ENCODE measurements around the gene ZKSCAN7. TPM values are rescaled to one million over a fixed set of nuclear protein-coding genes. Genes with fewer than 3 reads are reported as not detected.
A peak's percentile ranks its signal among the peaks of the same experiment; 100 is the strongest.
"Not testable (repeated sequence)": the region's sequence is repeated elsewhere in the genome, so short reads cannot be mapped to it uniquely, and the experiment has no call there.

The ZKSCAN7 gene
- total RNA-seq, 2 donors from 2014 or later = 2.1 to 3.4 TPM

DNA sequence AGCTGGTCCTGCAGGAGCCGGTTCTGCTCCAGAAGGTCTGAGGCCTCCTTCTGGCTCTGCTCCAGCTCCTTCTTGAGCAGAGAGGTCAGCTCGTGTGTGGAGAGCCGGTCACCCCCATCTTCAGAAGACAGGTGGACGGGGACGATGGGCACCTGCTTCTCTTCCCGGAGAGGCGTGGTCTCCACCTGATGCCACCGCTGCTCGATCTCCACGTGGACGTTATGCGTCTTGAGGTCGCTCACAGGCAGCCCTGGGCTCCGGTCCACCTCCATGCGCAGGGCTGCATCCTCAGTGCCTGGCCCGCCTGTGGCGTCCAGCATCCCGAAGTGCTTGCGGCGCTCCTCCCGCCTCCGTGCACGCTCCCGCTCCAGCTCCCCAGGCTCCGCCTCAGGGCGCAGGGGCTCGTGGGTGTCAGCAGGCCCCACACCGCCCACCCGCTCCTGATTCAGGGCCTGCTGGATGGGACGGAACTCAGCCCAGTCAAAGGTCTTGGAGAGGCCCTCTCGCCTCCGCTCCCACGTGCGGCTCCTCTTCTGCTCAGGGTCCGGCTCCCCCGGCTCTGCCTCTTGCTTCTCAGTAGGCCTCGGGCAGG is 24.0 kb downstream of the ZKSCAN7 start:
- H3K27ac ChIP-seq; H3K9me3 ChIP-seq; H3K4me3 ChIP-seq; DNase-seq (ENCODE audit: low spot score); H3K36me3 ChIP-seq; H3K4me1 ChIP-seq; H3K27me3 ChIP-seq: not testable (repeated sequence)

DNA sequence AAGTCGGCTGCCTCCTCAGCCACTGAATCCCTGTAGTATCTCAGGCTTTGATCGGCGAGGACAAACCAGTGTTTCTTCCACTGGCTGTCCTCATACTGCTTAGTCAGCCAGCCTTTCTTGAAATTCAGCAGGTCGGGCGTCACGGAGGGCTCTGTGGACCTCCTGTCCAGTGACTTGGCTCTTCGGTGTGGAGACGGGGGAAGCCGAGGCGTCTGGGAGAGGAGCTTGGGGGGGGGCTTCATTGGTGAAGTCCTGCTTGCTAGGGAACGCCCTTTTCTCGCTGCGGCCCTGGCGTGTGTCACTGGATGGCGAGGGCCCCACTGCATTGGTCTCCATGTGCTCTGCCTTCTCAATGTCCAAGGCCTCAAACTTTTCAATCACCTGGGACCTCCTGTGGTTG is 24.8 kb downstream of the ZKSCAN7 start:
- not testable (repeated sequence) for H3K9me3 ChIP-seq; H3K27me3 ChIP-seq; H3K36me3 ChIP-seq; H3K4me3 ChIP-seq; DNase-seq (ENCODE audit: low spot score); H3K4me1 ChIP-seq; H3K27ac ChIP-seq

DNA sequence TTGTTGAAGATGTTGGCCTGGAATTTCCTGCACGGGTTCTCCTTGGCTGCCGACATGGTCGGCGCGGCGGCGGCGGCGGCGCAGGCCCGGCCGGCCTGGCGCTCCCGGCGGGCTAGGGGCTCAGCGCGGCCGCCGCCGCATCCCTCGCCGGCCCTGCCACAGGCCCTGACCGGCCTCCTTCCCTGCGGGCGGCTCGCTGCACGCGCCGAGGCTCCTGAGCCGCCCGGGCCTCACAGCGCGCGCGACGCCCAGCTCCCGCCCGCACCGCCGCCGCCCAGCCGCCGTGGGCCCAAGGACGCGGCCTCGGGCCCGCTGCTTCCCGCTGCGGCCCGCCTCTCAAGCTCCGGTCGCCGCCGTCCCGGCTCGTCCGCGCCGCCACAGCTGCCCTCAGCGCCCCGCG is 26.0 kb downstream of the ZKSCAN7 start:
- DNase-seq (ENCODE audit: low spot score); H3K4me3 ChIP-seq; H3K27ac ChIP-seq; H3K9me3 ChIP-seq; H3K36me3 ChIP-seq; H3K27me3 ChIP-seq: not testable (repeated sequence)
- H3K4me1 ChIP-seq = peaks cover 0 to 16% of the 10 kb centered on the region in 2 donors

DNA sequence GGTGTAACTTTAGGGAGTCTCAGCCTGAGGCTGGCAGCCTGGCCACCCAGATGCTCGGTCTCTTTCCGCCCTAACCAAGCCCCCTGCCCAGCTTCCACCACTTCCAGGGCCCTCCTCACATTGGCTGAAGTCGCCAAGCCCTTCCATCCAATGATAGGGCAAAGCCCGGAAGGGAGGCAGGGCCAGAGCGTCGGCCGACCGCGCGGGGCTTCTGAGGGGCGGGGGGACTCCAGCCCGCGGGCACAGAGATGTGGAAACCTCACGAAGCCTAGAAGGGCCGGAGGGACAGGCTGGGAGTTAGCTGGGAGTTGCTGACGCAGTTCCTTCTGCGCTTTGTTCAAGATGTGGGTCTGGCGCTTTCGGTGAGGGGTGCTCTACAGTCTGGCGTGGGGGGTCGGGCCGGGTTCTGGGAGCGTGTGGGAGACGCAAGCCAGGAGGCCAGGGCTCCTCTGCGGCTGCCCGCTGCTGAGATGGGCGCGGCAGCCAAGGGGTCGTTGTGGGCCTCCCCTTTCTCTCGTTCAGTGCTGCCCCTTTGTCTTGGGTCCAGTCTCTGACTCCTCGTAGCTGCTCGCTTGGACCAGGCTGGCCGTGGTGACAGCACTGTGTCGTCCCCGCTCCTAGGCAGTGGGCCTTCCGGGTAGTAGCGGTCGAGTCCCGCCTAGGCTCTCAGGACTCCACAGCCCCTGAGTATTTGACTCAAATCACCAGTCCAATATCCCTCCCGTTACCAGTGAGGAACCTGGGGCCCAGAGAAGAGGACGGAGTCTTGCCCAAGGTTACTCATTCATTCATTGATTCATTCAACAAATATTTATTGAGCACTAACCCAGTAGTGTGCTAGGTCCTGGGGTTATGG is 29.9 kb downstream of the ZKSCAN7 start, which contains the start of gene ZNF660:
Gene ZNF660 (plus strand): TSS at position 319 of the 856 bp plus-strand sequence. CDS start 9,230 bp downstream, outside the sequence.
- H3K27ac ChIP-seq = peak within 1 kb of the TSS; percentile 54 to 67
- no peaks in the 10 kb centered on the region for H3K9me3 ChIP-seq
- no peaks in the 10 kb centered on the region for H3K36me3 ChIP-seq
- H3K4me1 ChIP-seq = peaks cover 0 to 19% of the 10 kb centered on the region in 2 donors
- peak within 1 kb of the TSS; percentile 51 to 70 for H3K4me3 ChIP-seq
- peak; percentile 64 for DNase-seq (ENCODE audit: low spot score)
- TF ChIP-seq, protein P1, sequence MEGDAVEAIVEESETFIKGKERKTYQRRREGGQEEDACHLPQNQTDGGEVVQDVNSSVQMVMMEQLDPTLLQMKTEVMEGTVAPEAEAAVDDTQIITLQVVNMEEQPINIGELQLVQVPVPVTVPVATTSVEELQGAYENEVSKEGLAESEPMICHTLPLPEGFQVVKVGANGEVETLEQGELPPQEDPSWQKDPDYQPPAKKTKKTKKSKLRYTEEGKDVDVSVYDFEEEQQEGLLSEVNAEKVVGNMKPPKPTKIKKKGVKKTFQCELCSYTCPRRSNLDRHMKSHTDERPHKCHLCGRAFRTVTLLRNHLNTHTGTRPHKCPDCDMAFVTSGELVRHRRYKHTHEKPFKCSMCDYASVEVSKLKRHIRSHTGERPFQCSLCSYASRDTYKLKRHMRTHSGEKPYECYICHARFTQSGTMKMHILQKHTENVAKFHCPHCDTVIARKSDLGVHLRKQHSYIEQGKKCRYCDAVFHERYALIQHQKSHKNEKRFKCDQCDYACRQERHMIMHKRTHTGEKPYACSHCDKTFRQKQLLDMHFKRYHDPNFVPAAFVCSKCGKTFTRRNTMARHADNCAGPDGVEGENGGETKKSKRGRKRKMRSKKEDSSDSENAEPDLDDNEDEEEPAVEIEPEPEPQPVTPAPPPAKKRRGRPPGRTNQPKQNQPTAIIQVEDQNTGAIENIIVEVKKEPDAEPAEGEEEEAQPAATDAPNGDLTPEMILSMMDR (IDR thresholded peaks at IDR 0.05) = no peak
- H3K27me3 ChIP-seq = no peaks in the 10 kb centered on the region

DNA sequence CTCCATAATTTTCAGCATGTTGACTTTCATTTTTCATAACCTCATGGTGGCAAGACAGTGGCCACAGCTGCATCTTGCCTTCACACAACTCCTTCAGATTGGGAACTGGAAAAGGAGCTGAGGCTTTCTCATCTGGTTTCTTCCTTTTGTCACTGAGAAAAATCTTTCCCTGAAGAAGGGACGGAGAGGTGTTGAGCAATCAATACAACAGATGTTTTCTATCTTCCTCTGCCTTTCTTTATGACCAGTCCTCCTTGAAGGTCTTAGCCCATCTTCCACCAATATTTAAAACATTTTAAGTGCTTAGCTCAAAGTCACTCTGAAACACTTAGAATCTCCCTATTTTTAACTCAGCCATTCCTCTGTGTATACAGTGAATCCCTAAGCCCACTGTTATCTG is 41.6 kb downstream of the ZKSCAN7 start:
- TF ChIP-seq, protein P1 (IDR thresholded peaks at IDR 0.05) = no peak
- DNase-seq (ENCODE audit: low spot score) = no peak
- Histone ChIP-seq H3K4me1 (no peaks in the 10 kb centered on the region), H3K9me3 (peaks cover 0 to 33% of the 10 kb centered on the region in 2 donors), H3K27ac (no peak overlapping the region), H3K36me3 (peaks cover 23% of the 10 kb centered on the region), H3K27me3 (no peaks in the 10 kb centered on the region), H3K4me3 (no peak overlapping the region)

DNA sequence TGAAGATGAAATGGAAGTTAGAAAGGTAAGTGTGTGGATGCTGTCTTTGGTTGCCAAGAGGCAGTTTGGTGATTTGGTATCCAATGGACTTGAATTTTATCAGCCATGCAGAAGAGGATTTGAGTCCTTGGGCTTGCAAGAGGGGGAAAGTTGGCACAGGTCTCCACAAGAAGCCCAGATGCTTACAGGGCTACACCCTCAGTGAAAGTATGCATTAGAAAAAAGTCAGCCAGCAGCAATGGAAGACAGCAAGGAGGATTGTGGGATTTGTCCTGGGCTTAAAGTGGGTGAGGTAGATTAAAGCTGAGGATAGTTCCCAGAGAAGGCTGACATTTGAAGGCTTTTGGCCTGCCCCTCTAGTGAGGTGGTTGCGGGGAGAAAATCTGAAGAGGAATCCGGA is 46.8 kb downstream of the ZKSCAN7 start:
- TF ChIP-seq, protein P1 (IDR thresholded peaks at IDR 0.05) = no peak
- Histone ChIP-seq H3K36me3 (no peaks in the 10 kb centered on the region), H3K9me3 (no peaks in the 10 kb centered on the region), H3K4me3 (no peak overlapping the region), H3K27ac (no peak overlapping the region), H3K27me3 (no peaks in the 10 kb centered on the region), H3K4me1 (no peaks in the 10 kb centered on the region)
- DNase-seq (ENCODE audit: low spot score) = no peak

DNA sequence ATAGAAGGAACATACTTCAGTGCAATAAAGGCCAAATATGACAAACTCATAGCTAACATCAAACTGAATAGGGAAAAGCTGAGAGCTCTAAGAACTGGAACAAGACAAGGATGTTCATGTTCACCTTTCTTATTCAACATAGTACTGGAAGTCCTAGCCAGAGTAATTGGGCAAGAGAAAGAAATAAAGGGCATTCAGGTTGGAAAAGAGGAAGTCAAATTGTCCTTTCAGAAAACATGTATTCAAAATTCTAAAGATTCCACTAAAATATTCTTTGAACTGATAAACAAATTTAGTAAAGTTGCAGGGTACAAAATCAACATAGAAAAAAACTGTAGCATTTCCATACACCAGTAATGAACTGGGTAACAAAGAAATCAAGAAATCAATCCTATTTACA is 57.7 kb downstream of the ZKSCAN7 start:
- Histone ChIP-seq H3K4me1 (no peaks in the 10 kb centered on the region), H3K36me3 (no peaks in the 10 kb centered on the region), H3K9me3 (no peaks in the 10 kb centered on the region), H3K4me3 (no peak overlapping the region), H3K27ac (no peak overlapping the region), H3K27me3 (no peaks in the 10 kb centered on the region)
- TF ChIP-seq, protein P1 (IDR thresholded peaks at IDR 0.05) = no peak
- no peak for DNase-seq (ENCODE audit: low spot score)

Other genes starting within 250 kb of the ZKSCAN7 start
- gene TCAIM, start 216.4 kb upstream of the ZKSCAN7 start, total RNA-seq = 10 to 100 TPM; 18.8 to 37.6 TPM
- 1 to 10 TPM; 5.1 to 5.9 TPM for gene ZNF445, start 77.5 kb upstream of the ZKSCAN7 start, total RNA-seq
- gene ZNF660, start 29.8 kb downstream of the ZKSCAN7 start, total RNA-seq = 1 to 10 TPM in 1 of 2 donors, under 1 TPM in 1; 0.67 to 1.1 TPM
- gene ZNF197, start 69.8 kb downstream of the ZKSCAN7 start, total RNA-seq = 10 to 100 TPM; 11.8 to 12.3 TPM
- 1 to 10 TPM; 7.9 to 8.4 TPM for gene ZNF35, start 93.5 kb downstream of the ZKSCAN7 start, total RNA-seq
- gene ZNF502, start 157.5 kb downstream of the ZKSCAN7 start, total RNA-seq = 1 to 10 TPM; 2.3 to 3.1 TPM
- gene ZNF501, start 174.4 kb downstream of the ZKSCAN7 start, total RNA-seq = 1 to 10 TPM; 2.8 to 3.1 TPM
- 10 to 100 TPM; 21.1 to 26.8 TPM for gene KIAA1143, start 206.4 kb downstream of the ZKSCAN7 start, total RNA-seq
- under 1 TPM; 0.24 to 0.63 TPM for gene KIF15, start 206.6 kb downstream of the ZKSCAN7 start, total RNA-seq